HepG2 (cell line): ENCODE measurements around the gene HDGFL2. TPM values are rescaled to one million over a fixed set of nuclear protein-coding genes. Genes with fewer than 3 reads are reported as not detected.

ENCODE experiments used
- AGO1 ChIP-seq: fragments of 200-400 bp; formaldehyde crosslinking; IDR thresholded peaks from 2 replicates; pipeline ENCODE4 v1.6.1; 2017; ENCODE audit warnings: mild to moderate bottlenecking, low read depth, low read length, moderate library complexity; ENCODE audit not compliant: poor library complexity, severe bottlenecking
- AGO2 ChIP-seq: fragments of 200-400 bp; formaldehyde crosslinking; optimal IDR thresholded peaks from 2 replicates; pipeline ENCODE3; 2017; ENCODE audit warnings: mild to moderate bottlenecking, low read depth, low read length, moderate library complexity
- CSRNP1 ChIP-seq: sonication (generic); formaldehyde crosslinking; IDR thresholded peaks from 2 replicates; pipeline ENCODE4 v1.8.1; 2023; ENCODE audit warnings: mild to moderate bottlenecking, missing genetic modification reagents
- FIP1L1 ChIP-seq: fragments of 200-400 bp; formaldehyde crosslinking; IDR thresholded peaks from 2 replicates; pipeline ENCODE4 v1.6.1; 2018; ENCODE audit warnings: low read depth, mild to moderate bottlenecking, low read length, moderate library complexity, borderline replicate concordance; ENCODE audit not compliant: insufficient read depth
- HBP1 ChIP-seq: IDR thresholded peaks from 2 replicates; pipeline ENCODE4 v1.6.1; 2016; ENCODE audit warnings: low read depth, control low read depth
- HNF1A ChIP-seq, 2 experiments: sonication (generic) in 1 of 2; formaldehyde crosslinking in 1 of 2; IDR thresholded peaks; 2 replicates each; pipeline versions ENCODE4 v1.4.0 to v1.6.1; 2016 to 2020; ENCODE audit warnings: borderline replicate concordance in 1 of 2, low read depth in 1 of 2, mild to moderate bottlenecking in 1 of 2, missing genetic modification reagents in 1 of 2
- NFYC ChIP-seq: IDR thresholded peaks from 2 replicates; pipeline ENCODE4 v1.6.1; 2016; ENCODE audit warnings: missing genetic modification reagents, missing compliant biosample characterization
- RAD21 ChIP-seq: fragments of 450-650 bp; formaldehyde crosslinking; IDR thresholded peaks from 2 replicates; pipeline ENCODE4 v1.5.0; 2020; ENCODE audit warnings: mild to moderate bottlenecking
- TFDP2 ChIP-seq: sonication (generic); formaldehyde crosslinking; IDR thresholded peaks from 2 replicates; pipeline ENCODE4 v1.4.0; 2020; ENCODE audit warnings: missing genetic modification reagents
- USF2 ChIP-seq, 2 experiments: sonication (generic) in 1 of 2; formaldehyde crosslinking in 1 of 2; IDR thresholded peaks; 2 replicates each; pipeline versions ENCODE4 v1.5.1 to v1.6.1; 2011 to 2020; ENCODE audit warnings: borderline replicate concordance in 1 of 2, low read depth in 1 of 2, low read length in 1 of 2, mild to moderate bottlenecking in 1 of 2, missing genetic modification reagents in 1 of 2, moderate library complexity in 1 of 2
- ZBTB1 ChIP-seq: sonication (generic); formaldehyde crosslinking; IDR thresholded peaks from 2 replicates; pipeline ENCODE4 v1.4.0; 2020; ENCODE audit warnings: missing genetic modification reagents, borderline replicate concordance
- ZBTB8A ChIP-seq: sonication (generic); formaldehyde crosslinking; IDR thresholded peaks from 2 replicates; pipeline ENCODE4 v1.4.0; 2020; ENCODE audit warnings: mild to moderate bottlenecking, low read depth, missing genetic modification reagents, borderline replicate concordance
- ZFAT ChIP-seq: sonication (generic); formaldehyde crosslinking; conservative IDR thresholded peaks from 2 replicates; pipeline ENCODE4 v1.8.1; 2023; ENCODE audit warnings: missing genetic modification reagents, inconsistent platforms
- polyA plus RNA-seq, 8 experiments: library from polyadenylated mRNA; depleted of rRNA in 3 of 8; stranded (reverse) in 7 of 8; unstranded in 1 of 8; fragments of >200 nt; fragmentation: Illumina TruSeq in 4 of 8; extraction: Trizol in 4 of 8; gene quantifications; 2 replicates each; pipeline versions ENCODE4 v1.2.1 to v1.2.3, GENCODE V29; 2011 to 2016; ENCODE audit warnings: low read depth in 4 of 8, missing spikeins in 1 of 8, mixed read lengths in 1 of 8; ENCODE audit not compliant: insufficient read depth in 1 of 8
- total RNA-seq, 5 experiments: library from RNA; depleted of rRNA; stranded (reverse); fragments of >200 nt; fragmentation: Illumina TruSeq; extraction: Trizol; gene quantifications; 2 replicates each; pipeline ENCODE4 v1.2.3, GENCODE V29; 2016; ENCODE audit warnings: low read depth in 1 of 5

HDGFL2 gene
- total and polyA plus RNA-seq, 2 of the 13 experiments (the other 11 are each of a cell fraction or from before 2014, with no cell fraction given) = 20.0 to 51.1 TPM

GRCh38 chr19:4518345-4519171 is 46.5 kb downstream of the HDGFL2 start, which contains the start of gene PLIN4 (continued):
- no peak for TF ChIP-seq HBP1
- TF ChIP-seq TFDP2 (CRISPR knock-in tag) = no peak
- 0 out of 2 replicates have a peak, but pooled peaks have one; percentile 23 for TF ChIP-seq RAD21
- TF ChIP-seq HNF1A (IDR thresholded peaks at IDR 0.05; ENCODE audit: low read depth) = no peak
- no peak for TF ChIP-seq HNF1A (CRISPR knock-in tag; IDR thresholded peaks at IDR 0.05; ENCODE audit: borderline replicate concordance)
- TF ChIP-seq USF2 (IDR thresholded peaks at IDR 0.05; ENCODE audit: low read depth, low read length) = peak; percentile 61
- TF ChIP-seq USF2 (CRISPR knock-in tag; IDR thresholded peaks at IDR 0.05; ENCODE audit: borderline replicate concordance) = peak; percentile 66; the same call in 1 of the 2 replicates
- peak; percentile 19 for TF ChIP-seq AGO2
- TF ChIP-seq ZFAT = no peak
- peak; percentile 41; the same call in 1 of the 2 replicates for TF ChIP-seq CSRNP1 (CRISPR knock-in tag)
- TF ChIP-seq FIP1L1 = no peak
- 0 out of 2 replicates have a peak, but pooled peaks have one; percentile 20 for TF ChIP-seq NFYC (CRISPR knock-in tag)
- no peak for TF ChIP-seq AGO1
- TF ChIP-seq ZBTB1 (CRISPR knock-in tag) = no peak
- no peak for TF ChIP-seq ZBTB8A (CRISPR knock-in tag)
